Spleen (tissue), 11 donors: Measurements from ENCODE around the gene MBD3L5. TPM values are rescaled to one million over a fixed set of nuclear protein-coding genes. Genes with fewer than 3 reads are reported as not detected.

Experiments
- DNase-seq: peaks from one replicate; pipeline ENCODE4 v3.0.0-alpha.2; 2020
- H3K27ac ChIP-seq, 8 donors: fragments of 200-600 bp; sonication (generic) in 7 of 8; 1 replicate in 4 of 8; 2 replicates in 4 of 8; pipeline versions ENCODE4 v1.5.0 to v1.8.0; 2016 to 2021; ENCODE audit warnings: inconsistent platforms in 4 of 8, mild to moderate bottlenecking in 4 of 8, moderate library complexity in 1 of 8
- H3K27me3 ChIP-seq, 7 donors: fragments of 200-600 bp; sonication (generic) in 6 of 7; replicated peaks in 1 of 7; 1 replicate in 4 of 7; 2 replicates in 3 of 7; pipeline versions ENCODE4 v1.5.0 to v1.8.0; 2016 to 2021; ENCODE audit warnings: inconsistent platforms in 3 of 7, mild to moderate bottlenecking in 1 of 7
- H3K36me3 ChIP-seq, 6 donors: fragments of 200-600 bp; sonication (generic) in 5 of 6; 1 replicate in 4 of 6; 2 replicates in 2 of 6; pipeline versions ENCODE4 v1.5.0 to v1.8.0; 2016 to 2021; ENCODE audit warnings: inconsistent platforms in 2 of 6
- H3K4me1 ChIP-seq, 6 donors: fragments of 200-600 bp; sonication (generic) in 5 of 6; 1 replicate in 3 of 6; 2 replicates in 3 of 6; pipeline versions ENCODE4 v1.5.0 to v1.8.0; 2016 to 2021; ENCODE audit warnings: inconsistent platforms in 3 of 6
- H3K4me3 ChIP-seq, 8 donors: fragments of 200-600 bp; sonication (generic) in 7 of 8; 1 replicate in 4 of 8; 2 replicates in 4 of 8; pipeline versions ENCODE4 v1.5.0 to v1.8.0; 2016 to 2021; ENCODE audit warnings: inconsistent platforms in 4 of 8, mild to moderate bottlenecking in 4 of 8, moderate library complexity in 2 of 8
- H3K9me3 ChIP-seq, 8 donors: fragments of 200-600 bp; sonication (generic) in 7 of 8; 1 replicate in 4 of 8; 2 replicates in 4 of 8; pipeline versions ENCODE4 v1.5.0 to v1.8.0; 2016 to 2021; ENCODE audit warnings: inconsistent platforms in 4 of 8
- CTCF ChIP-seq, 11 experiments: fragments of 200-600 bp in 7 of 11; fragments of 450-650 bp in 4 of 11; sonication (generic) in 4 of 11; IDR thresholded peaks in 8 of 11; conservative IDR thresholded peaks in 3 of 11; 1 replicate in 7 of 11; 2 replicates in 4 of 11; pipeline versions ENCODE4 v1.4.0 to v1.8.0; 2016 to 2021; ENCODE audit warnings: antibody characterized with exemption in 11 of 11, inconsistent platforms in 4 of 11, mild to moderate bottlenecking in 1 of 11
- POLR2A ChIP-seq, 3 donors: fragments of 450-650 bp; IDR thresholded peaks; one replicate each; pipeline ENCODE4 v1.5.1; 2017; ENCODE audit warnings: antibody characterized with exemption in 3 of 3, mild to moderate bottlenecking in 1 of 3
- POLR2AphosphoS5 ChIP-seq, 3 donors: sonication (generic); formaldehyde crosslinking; IDR thresholded peaks; one replicate each; pipeline ENCODE4 v1.5.1; 2017; ENCODE audit warnings: antibody characterized with exemption in 3 of 3
- whole genome bisulfite sequencing, 5 donors: extraction: QIAGEN DNeasy Blood & Tissue Kit in 3 of 5; methylation state at CpG; one replicate each; pipeline versions ENCODE4 v1.1.5 to v1.1.7; 2013 to 2018; 5-methylcytosine and 5-hydroxymethylcytosine counted together
- intact Hi-C: fragments of 100-400 bp; cut with DNase I; formaldehyde crosslinking; loops from one replicate; pipeline ENCODE4 v1.15.0; 2023; ENCODE audit warnings: low total_unique reads
- polyA plus RNA-seq, 3 donors: library from polyadenylated mRNA; stranded (reverse); fragments of 200-250 nt; gene quantifications; one replicate each; pipeline ENCODE4 v1.2.1, GENCODE V29; 2013
- total RNA-seq, 7 donors: library from RNA; depleted of rRNA in 3 of 7; stranded (reverse); fragments of >200 nt in 3 of 7; fragmentation: NEBNext Ultra II Directional in 4 of 7; extraction: Animal tissue kit (Norgen Biotek cat#: 25700) in 4 of 7; gene quantifications; one replicate each; pipeline versions ENCODE4 v1.1.0 to v1.2.1, GENCODE V29; 2016 to 2021
- donor health status: healthy with polysubstance abuse.
- donor health status: DM: no; HTN: no; CAD: no; lungs with moderate emphysema.
- donor health status: DM: no; HTN: no; CAD: no.
- donor health status: Bipolar disorder and iron deficiency.
- donor health status: healthy.
- donor health status: DM: no; HTN: no; CAD: no.
- donor health status: DM: yes; HTN: yes; CAD: no.

The MBD3L5 gene
- total and polyA plus RNA-seq, 10 donors: not detected

- peak overlapping the region in 2 of 8 donors; percentile 97 to 98 for H3K4me3 ChIP-seq
- H3K27me3 ChIP-seq: no peaks in the 10 kb centered on the region
- WGBS, 5 donors: 83 to 92% (median 84%) methylated on average over 6 of the region's 6 CpGs
- no peak for DNase-seq
- no peak for TF ChIP-seq POLR2AphosphoS5 (IDR thresholded peaks at IDR 0.05)
- no peak for TF ChIP-seq CTCF (IDR thresholded peaks at IDR 0.05 in 8 of 11, conservative IDR thresholded peaks at IDR 0.05 in 3 of 11)
- TF ChIP-seq POLR2A (IDR thresholded peaks at IDR 0.05): no peak
- peaks cover 6 to 24% (median 16%) of the 10 kb centered on the region in 6 donors for H3K4me1 ChIP-seq
- peaks cover 0 to 32% (median 28%) of the 10 kb centered on the region in 6 donors for H3K36me3 ChIP-seq
- peak overlapping the region in 5 of 8 donors; percentile 23 to 97 (median 94) for H3K27ac ChIP-seq
- intact Hi-C loops: no loop called here
- H3K9me3 ChIP-seq: peaks cover 0 to 6% (median 0%) of the 10 kb centered on the region in 8 donors
Observed at GRCh38 chr19:7068599-7068998, 38.2 kb downstream of the MBD3L5 start.

GRCh38 chr19:7069042-7069903, 38.9 kb downstream of the MBD3L5 start, which contains the start of gene ZNF557:
Gene ZNF557 (plus strand): TSS chr19:7069703. CDS start chr19:7075075, 5,372 bp downstream.
- Histone ChIP-seq H3K4me3 (peak within 1 kb of the TSS; percentile 85 to 100 (median 98)), H3K27me3 (no peaks in the 10 kb centered on the region), H3K4me1 (peaks cover 6 to 24% (median 16%) of the 10 kb centered on the region in 6 donors), H3K27ac (peak within 1 kb of the TSS; percentile 89 to 97 (median 92)), H3K36me3 (peaks cover 0 to 39% (median 35%) of the 10 kb centered on the region in 6 donors), H3K9me3 (peaks cover 0 to 6% (median 0%) of the 10 kb centered on the region in 8 donors)
- TF ChIP-seq POLR2AphosphoS5 (IDR thresholded peaks at IDR 0.05) (peak; percentile 87 to 93 (median 89)), CTCF (IDR thresholded peaks at IDR 0.05 in 8 of 11, conservative IDR thresholded peaks at IDR 0.05 in 3 of 11) (peak in 1 of 11 experiments; percentile 15), POLR2A (IDR thresholded peaks at IDR 0.05) (peak in 1 of 3 donors; percentile 45)
- WGBS, 5 donors: 1% methylated on average over 40 to 56 of the region's 56 CpGs
- DNase-seq: peak; percentile 100
- intact Hi-C loops: no loop called here

GRCh38 chr19:7069904-7070226, 39.5 kb downstream of the MBD3L5 start:
- Histone ChIP-seq H3K9me3 (peaks cover 0 to 7% (median under 1%) of the 10 kb centered on the region in 8 donors), H3K27me3 (no peaks in the 10 kb centered on the region), H3K4me1 (peaks cover 6 to 24% (median 16%) of the 10 kb centered on the region in 6 donors), H3K27ac (peak overlapping the region; percentile 89 to 97 (median 92)), H3K4me3 (peak overlapping the region; percentile 85 to 100 (median 98)), H3K36me3 (peaks cover 0 to 45% (median 40%) of the 10 kb centered on the region in 6 donors)
- 0 to 2% (median 1%) methylated on average over 8 to 12 of the region's 12 CpGs for WGBS, 5 donors
- intact Hi-C loops: no loop called here
- DNase-seq: no peak
- peak in 1 of 11 experiments; percentile 0 for TF ChIP-seq CTCF (IDR thresholded peaks at IDR 0.05 in 8 of 11, conservative IDR thresholded peaks at IDR 0.05 in 3 of 11)
- TF ChIP-seq POLR2AphosphoS5 (IDR thresholded peaks at IDR 0.05): no peak

- H3K27ac ChIP-seq: no peak overlapping the region
- TF ChIP-seq CTCF (IDR thresholded peaks at IDR 0.05 in 8 of 11, conservative IDR thresholded peaks at IDR 0.05 in 3 of 11): no peak
- no peak for TF ChIP-seq POLR2A (IDR thresholded peaks at IDR 0.05)
- no peak for TF ChIP-seq POLR2AphosphoS5 (IDR thresholded peaks at IDR 0.05)
- H3K27me3 ChIP-seq: no peaks in the 10 kb centered on the region
- H3K9me3 ChIP-seq: peaks cover 3 to 29% (median 27%) of the 10 kb centered on the region in 8 donors
- intact Hi-C loops: no loop called here
- no peak overlapping the region for H3K4me3 ChIP-seq
- peaks cover 6 to 24% (median 16%) of the 10 kb centered on the region in 6 donors for H3K4me1 ChIP-seq
- 93 to 98% (median 95%) methylated on average over 6 of the region's 6 CpGs for WGBS, 5 donors
- DNase-seq: no peak
- H3K36me3 ChIP-seq: peaks cover 23 to 71% (median 67%) of the 10 kb centered on the region in 6 donors
Observed at GRCh38 chr19:7072541-7072940, 42.2 kb downstream of the MBD3L5 start.
